ENCODE results near the gene MAP4K4. TPM values are rescaled to one million over a fixed set of nuclear protein-coding genes. Genes with fewer than 3 reads are reported as not detected.

MAP4K4 gene
- total RNA-seq, 2 experiments from 2014 or later, result 92.8 to 94.0 TPM

DNA sequence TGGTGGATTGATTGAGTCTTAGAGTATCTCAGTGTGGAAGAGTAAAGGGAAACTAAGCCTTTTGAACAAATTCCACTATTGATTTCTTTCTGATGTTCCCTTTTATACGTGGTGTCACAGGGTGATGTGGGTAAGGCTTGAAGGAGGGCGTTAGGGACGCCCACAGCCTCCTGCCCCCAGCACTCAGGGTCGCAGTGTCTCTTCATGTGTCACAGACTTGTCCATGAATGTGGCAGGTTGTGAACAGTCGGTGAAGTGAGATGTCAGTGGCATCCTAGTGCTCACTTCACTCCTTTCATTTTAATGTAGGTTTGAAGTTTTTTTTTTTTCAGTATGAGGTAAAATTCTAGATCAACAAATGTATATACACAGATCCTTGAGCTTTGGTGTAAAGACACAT lies 171.0 kb downstream of the MAP4K4 start:
- Histone ChIP-seq H3K4me3 (ENCODE audit: low read length) (no peak overlapping the region), H3K4me1 (ENCODE audit: insufficient read depth, low read length) (no peaks in the 10 kb centered on the region), H3K27ac (ENCODE audit: low read depth in 1 of 2, low read length in 2 of 2) (no peak overlapping the region), H3K36me3 (ENCODE audit: insufficient read depth, low read length) (peaks cover 94% of the 10 kb centered on the region), H3K27me3 (ENCODE audit: control insufficient read depth in 1 of 2, insufficient read depth in 2 of 2, low read length in 2 of 2) (no peaks in the 10 kb centered on the region), H3K9me3 (ENCODE audit: control insufficient read depth in 1 of 2, insufficient read depth in 1 of 2, low read length in 2 of 2) (no peaks in the 10 kb centered on the region)
- no peaks in the 10 kb centered on the region for H3K27me3 Mint-ChIP-seq
- no peaks in the 10 kb centered on the region for H3K4me1 Mint-ChIP-seq (ENCODE audit: low read depth)
- POLR2A ChIA-PET, result no interaction called here
- DNase-seq, result no peak
- no peak for ATAC-seq (ENCODE audit: poor library complexity)
- CTCF ChIA-PET, result interaction anchor here (1.0 to 1.3 kb wide), 2 partner anchors 12 to 15 kb away, joined by 3 read pairs; no protein-coding TSS in a partner anchor
- intact Hi-C loops (cut with DNase I, micrococcal nuclease), result no loop called here
- no peak overlapping the region for H3K4me3 Mint-ChIP-seq
- H3K9me3 Mint-ChIP-seq, result no peaks in the 10 kb centered on the region
- H3K27ac Mint-ChIP-seq, result no peak overlapping the region
- H3K36me3 Mint-ChIP-seq (ENCODE audit: low read depth), result peaks cover 96% of the 10 kb centered on the region
- TF ChIP-seq, protein P1, sequence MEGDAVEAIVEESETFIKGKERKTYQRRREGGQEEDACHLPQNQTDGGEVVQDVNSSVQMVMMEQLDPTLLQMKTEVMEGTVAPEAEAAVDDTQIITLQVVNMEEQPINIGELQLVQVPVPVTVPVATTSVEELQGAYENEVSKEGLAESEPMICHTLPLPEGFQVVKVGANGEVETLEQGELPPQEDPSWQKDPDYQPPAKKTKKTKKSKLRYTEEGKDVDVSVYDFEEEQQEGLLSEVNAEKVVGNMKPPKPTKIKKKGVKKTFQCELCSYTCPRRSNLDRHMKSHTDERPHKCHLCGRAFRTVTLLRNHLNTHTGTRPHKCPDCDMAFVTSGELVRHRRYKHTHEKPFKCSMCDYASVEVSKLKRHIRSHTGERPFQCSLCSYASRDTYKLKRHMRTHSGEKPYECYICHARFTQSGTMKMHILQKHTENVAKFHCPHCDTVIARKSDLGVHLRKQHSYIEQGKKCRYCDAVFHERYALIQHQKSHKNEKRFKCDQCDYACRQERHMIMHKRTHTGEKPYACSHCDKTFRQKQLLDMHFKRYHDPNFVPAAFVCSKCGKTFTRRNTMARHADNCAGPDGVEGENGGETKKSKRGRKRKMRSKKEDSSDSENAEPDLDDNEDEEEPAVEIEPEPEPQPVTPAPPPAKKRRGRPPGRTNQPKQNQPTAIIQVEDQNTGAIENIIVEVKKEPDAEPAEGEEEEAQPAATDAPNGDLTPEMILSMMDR (IDR thresholded peaks at IDR 0.05), result no peak

DNA sequence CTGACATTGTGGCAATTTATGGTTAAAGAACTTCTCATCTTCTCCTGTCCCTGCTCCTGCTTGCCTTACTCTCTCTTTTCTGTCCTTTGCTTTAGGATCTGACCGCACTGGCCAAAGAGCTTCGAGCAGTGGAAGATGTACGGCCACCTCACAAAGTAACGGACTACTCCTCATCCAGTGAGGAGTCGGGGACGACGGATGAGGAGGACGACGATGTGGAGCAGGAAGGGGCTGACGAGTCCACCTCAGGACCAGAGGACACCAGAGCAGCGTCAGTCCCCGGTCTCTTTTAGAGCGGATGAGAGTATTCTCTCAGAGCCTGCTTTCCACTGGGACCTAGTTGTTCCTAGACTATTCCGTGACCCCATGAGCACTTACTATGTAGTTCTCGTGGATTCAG lies 172.0 kb downstream of the MAP4K4 start:
- DNase-seq, result no peak
- Mint-ChIP-seq H3K36me3 (ENCODE audit: low read depth) (peaks cover 99% of the 10 kb centered on the region), H3K9me3 (no peaks in the 10 kb centered on the region), H3K27me3 (no peaks in the 10 kb centered on the region), H3K27ac (no peak overlapping the region), H3K4me1 (ENCODE audit: low read depth) (no peaks in the 10 kb centered on the region), H3K4me3 (no peak overlapping the region)
- ATAC-seq (ENCODE audit: poor library complexity), result no peak
- no peaks in the 10 kb centered on the region for H3K4me1 ChIP-seq (ENCODE audit: insufficient read depth, low read length)
- CTCF ChIA-PET, result interaction anchor here (1.3 kb wide), 1 partner anchor 14 kb away, joined by 3 read pairs; no protein-coding TSS in a partner anchor
- peaks cover 97% of the 10 kb centered on the region for H3K36me3 ChIP-seq (ENCODE audit: insufficient read depth, low read length)
- H3K27ac ChIP-seq (ENCODE audit: low read depth in 1 of 2, low read length in 2 of 2), result no peak overlapping the region
- intact Hi-C loops (cut with DNase I, micrococcal nuclease), result no loop called here
- H3K4me3 ChIP-seq (ENCODE audit: low read length), result no peak overlapping the region
- H3K27me3 ChIP-seq (ENCODE audit: control insufficient read depth in 1 of 2, insufficient read depth in 2 of 2, low read length in 2 of 2), result no peaks in the 10 kb centered on the region
- POLR2A ChIA-PET, result no interaction called here
- TF ChIP-seq, protein P1 (IDR thresholded peaks at IDR 0.05), result no peak
- H3K9me3 ChIP-seq (ENCODE audit: control insufficient read depth in 1 of 2, insufficient read depth in 1 of 2, low read length in 2 of 2), result no peaks in the 10 kb centered on the region

- Mint-ChIP-seq H3K27ac (no peak overlapping the region), H3K36me3 (ENCODE audit: low read depth) (peaks cover 99% of the 10 kb centered on the region)
Measured at GRCh38 chr2:101870444-101870843, 172.9 kb downstream of the MAP4K4 start.

More at GRCh38 chr2:101870444-101870843, 172.9 kb downstream of the MAP4K4 start:
- no peaks in the 10 kb centered on the region for H3K4me1 ChIP-seq (ENCODE audit: insufficient read depth, low read length)
- peaks cover 96% of the 10 kb centered on the region for H3K36me3 ChIP-seq (ENCODE audit: insufficient read depth, low read length)
- H3K4me3 ChIP-seq (ENCODE audit: low read length), result no peak overlapping the region
- ChIA-PET POLR2A (interaction anchor here (0.6 kb wide), 1 partner anchor 69 kb away, joined by 3 read pairs; no protein-coding TSS in a partner anchor), CTCF (no interaction called here)
- Mint-ChIP-seq H3K9me3 (no peaks in the 10 kb centered on the region), H3K27me3 (no peaks in the 10 kb centered on the region), H3K4me3 (no peak overlapping the region), H3K4me1 (ENCODE audit: low read depth) (no peaks in the 10 kb centered on the region)
- DNase-seq, result no peak
- no peaks in the 10 kb centered on the region for H3K9me3 ChIP-seq (ENCODE audit: control insufficient read depth in 1 of 2, insufficient read depth in 1 of 2, low read length in 2 of 2)
- TF ChIP-seq, protein P1 (IDR thresholded peaks at IDR 0.05), result no peak
- no peak for ATAC-seq (ENCODE audit: poor library complexity)
- H3K27ac ChIP-seq (ENCODE audit: low read depth in 1 of 2, low read length in 2 of 2), result no peak overlapping the region
- intact Hi-C loops (cut with DNase I, micrococcal nuclease), result no loop called here
- no peaks in the 10 kb centered on the region for H3K27me3 ChIP-seq (ENCODE audit: control insufficient read depth in 1 of 2, insufficient read depth in 2 of 2, low read length in 2 of 2)

All from CD4-positive, alpha-beta T cell (primary cell).